ENCODE data around the gene TTLL9.

DNA sequence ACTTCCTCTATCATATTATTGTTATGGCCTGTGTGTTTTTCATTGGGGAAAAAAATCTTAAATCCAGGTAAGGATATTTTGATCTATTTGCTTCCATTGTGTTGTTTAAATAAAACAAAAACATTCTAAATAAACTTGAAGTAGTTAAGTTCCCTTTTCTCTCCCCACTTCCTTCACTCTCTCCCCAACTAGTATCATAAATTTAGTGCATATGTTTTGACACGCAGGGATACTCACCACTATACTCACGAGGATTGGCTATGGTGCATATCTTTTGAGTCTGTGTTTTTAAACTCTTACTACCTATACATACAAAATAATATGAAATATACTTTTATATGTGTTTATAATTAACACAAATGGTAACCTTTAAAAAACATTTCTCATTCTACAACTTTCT is 5.2 kb downstream of the TTLL9 start:
- TF ChIP-seq, protein P1, sequence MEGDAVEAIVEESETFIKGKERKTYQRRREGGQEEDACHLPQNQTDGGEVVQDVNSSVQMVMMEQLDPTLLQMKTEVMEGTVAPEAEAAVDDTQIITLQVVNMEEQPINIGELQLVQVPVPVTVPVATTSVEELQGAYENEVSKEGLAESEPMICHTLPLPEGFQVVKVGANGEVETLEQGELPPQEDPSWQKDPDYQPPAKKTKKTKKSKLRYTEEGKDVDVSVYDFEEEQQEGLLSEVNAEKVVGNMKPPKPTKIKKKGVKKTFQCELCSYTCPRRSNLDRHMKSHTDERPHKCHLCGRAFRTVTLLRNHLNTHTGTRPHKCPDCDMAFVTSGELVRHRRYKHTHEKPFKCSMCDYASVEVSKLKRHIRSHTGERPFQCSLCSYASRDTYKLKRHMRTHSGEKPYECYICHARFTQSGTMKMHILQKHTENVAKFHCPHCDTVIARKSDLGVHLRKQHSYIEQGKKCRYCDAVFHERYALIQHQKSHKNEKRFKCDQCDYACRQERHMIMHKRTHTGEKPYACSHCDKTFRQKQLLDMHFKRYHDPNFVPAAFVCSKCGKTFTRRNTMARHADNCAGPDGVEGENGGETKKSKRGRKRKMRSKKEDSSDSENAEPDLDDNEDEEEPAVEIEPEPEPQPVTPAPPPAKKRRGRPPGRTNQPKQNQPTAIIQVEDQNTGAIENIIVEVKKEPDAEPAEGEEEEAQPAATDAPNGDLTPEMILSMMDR (IDR thresholded peaks at IDR 0.05), result no peak
- no peak for TF ChIP-seq POLR2AphosphoS5 (IDR thresholded peaks at IDR 0.05)
- no peak for TF ChIP-seq POLR2A (IDR thresholded peaks at IDR 0.05)

Data from prostate gland (tissue), 2 donors.